HepG2 (cell line): Measurements from ENCODE around the gene SCFD1. TPM values are rescaled to one million over a fixed set of nuclear protein-coding genes. Genes with fewer than 3 reads are reported as not detected.
"Not testable (repeated sequence)": the region's sequence is repeated elsewhere in the genome, so short reads cannot be mapped to it uniquely, and the experiment has no call there.

Experiments
- ATAC-seq: fragments of 200-7000 bp; cut with Tn5 transposase; 3 replicates; pipeline ENCODE4 v1.9.1; 2020; ENCODE audit warnings: mild to moderate bottlenecking, moderate library complexity
- BruUV-seq: library from RNA; stranded (reverse); fragments of 400-500 nt; replicated peaks from 2 replicates; lab custom pipeline; 2021; lab: Mats Ljungman, UMichigan
- CTCF ChIA-PET: fragments of 300-600 bp; formaldehyde crosslinking; extraction: SDS; loops from one replicate; lab custom pipeline; 2021; ENCODE audit warnings: low total read pairs, inconsistent platforms, low intra/inter-chr PET ratio; lab: Yijun Ruan, JAX
- POLR2A ChIA-PET: fragments of 350-600 bp; sonication (Branson Sonifier 250); formaldehyde crosslinking; loops from one replicate; lab custom pipeline; 2020; ENCODE audit warnings: antibody characterized with exemption, inconsistent platforms; lab: Yijun Ruan, JAX
- DNase-seq: peaks from one replicate; pipeline ENCODE4 v3.0.0-alpha.2; 2015; ENCODE audit warnings: low spot score
- FAIRE-seq: peaks from 3 replicates; lab custom pipeline; 2011; peaks lifted over from hg19 to GRCh38; lab: Jason Lieb, UNC
- H2AFZ ChIP-seq: one replicate; pipeline ENCODE4 v1.6.1; 2011; ENCODE audit warnings: low read length, inconsistent platforms
- H3K27ac ChIP-seq: fragments of 300-600 bp; 3 replicates; pipeline ENCODE4 v1.8.0; 2011; ENCODE audit warnings: mixed run types, mild to moderate bottlenecking, mixed read lengths, low read length, inconsistent platforms; ENCODE audit not compliant: insufficient read depth; ENCODE audit errors: extremely low read length
- H3K27me3 ChIP-seq, 2 experiments: fragments of 200-600 bp in 1 of 2; 2 replicates in 1 of 2; 3 replicates in 1 of 2; pipeline versions ENCODE4 v1.6.0 to v1.8.0; 2011; ENCODE audit warnings: low read length in 2 of 2, mild to moderate bottlenecking in 2 of 2, moderate library complexity in 2 of 2, inconsistent platforms in 1 of 2; ENCODE audit not compliant: insufficient read depth in 2 of 2, control insufficient read depth in 1 of 2
- H3K36me3 ChIP-seq, 2 experiments: fragments of 200-600 bp in 1 of 2; replicated peaks in 1 of 2; 2 replicates in 1 of 2; 3 replicates in 1 of 2; pipeline versions ENCODE4 v1.5.1 to v1.8.0; 2011; ENCODE audit warnings: low read length in 2 of 2, inconsistent platforms in 1 of 2; ENCODE audit not compliant: insufficient read depth in 2 of 2, control insufficient read depth in 1 of 2
- H3K4me1 ChIP-seq: 2 replicates; pipeline ENCODE4 v1.5.1; 2012; ENCODE audit warnings: low read length, inconsistent platforms; ENCODE audit not compliant: insufficient read depth
- H3K4me2 ChIP-seq: 2 replicates; pipeline ENCODE4 v1.6.0; 2011; ENCODE audit warnings: low read depth, low read length, inconsistent platforms
- H3K4me3 ChIP-seq, 3 experiments: fragments of 200-600 bp in 1 of 3; sonication (generic), shearing (Covaris generic) in 1 of 3; replicated peaks in 1 of 3; 2 replicates each; pipeline ENCODE4 v1.5.1; 2011 to 2016; ENCODE audit warnings: low read length in 3 of 3, inconsistent platforms in 2 of 3, low read depth in 2 of 3, mild to moderate bottlenecking in 2 of 3, control low read depth in 1 of 3, mixed read lengths in 1 of 3; ENCODE audit not compliant: insufficient read depth in 1 of 3
- H3K79me2 ChIP-seq: one replicate; pipeline ENCODE4 v1.6.1; 2011; ENCODE audit warnings: low read length, inconsistent platforms; ENCODE audit not compliant: insufficient read depth
- H3K9ac ChIP-seq: 2 replicates; pipeline ENCODE4 v1.6.0; 2011; ENCODE audit warnings: mild to moderate bottlenecking, low read depth, low read length, inconsistent platforms; ENCODE audit not compliant: insufficient read depth
- H3K9me3 ChIP-seq: 2 replicates; pipeline ENCODE4 v1.5.1; 2012; ENCODE audit warnings: mild to moderate bottlenecking, low read length
- H4K20me1 ChIP-seq: 2 replicates; pipeline ENCODE4 v1.6.0; 2011; ENCODE audit warnings: inconsistent platforms, mild to moderate bottlenecking, low read length, moderate library complexity; ENCODE audit not compliant: insufficient read depth
- CEBPB ChIP-seq: IDR thresholded peaks from 2 replicates; pipeline ENCODE4 v1.6.1; 2011; ENCODE audit warnings: low read depth, low read length, improper control_type of control experiment, borderline replicate concordance
- PAXIP1 ChIP-seq: sonication (generic); formaldehyde crosslinking; conservative IDR thresholded peaks from 2 replicates; pipeline ENCODE4 v1.4.0; 2020; ENCODE audit warnings: mild to moderate bottlenecking, missing genetic modification reagents, moderate library complexity
- ZNF24 ChIP-seq: fragments of 450-650 bp; IDR thresholded peaks from 2 replicates; pipeline ENCODE4 v1.6.1; 2017; ENCODE audit warnings: antibody characterized with exemption, mild to moderate bottlenecking
- WGBS: methylation state at CpG from one replicate; pipeline ENCODE4 v1.1.6; 2017; ENCODE audit warnings: low lambda C conversion rate; 5-methylcytosine and 5-hydroxymethylcytosine counted together
- in situ Hi-C: cut with HindIII; loops from 2 replicates; pipeline ENCODE4 v1.10.0; 2017; ENCODE audit warnings: low pct_unique_long_range_greater_than_20kb; ENCODE audit not compliant: extremely low pct_ligation_motif_present
- intact Hi-C: fragments of 100-400 bp; cut with micrococcal nuclease; formaldehyde crosslinking; loops from one replicate; pipeline ENCODE4 v1.10.0; 2022; ENCODE audit not compliant: unreplicated experiment
- polyA plus RNA-seq, 8 experiments: library from polyadenylated mRNA; depleted of rRNA in 3 of 8; stranded (reverse) in 7 of 8; unstranded in 1 of 8; fragments of >200 nt; fragmentation: Illumina TruSeq in 4 of 8; extraction: Trizol in 4 of 8; gene quantifications; 2 replicates each; pipeline versions ENCODE4 v1.2.1 to v1.2.3, GENCODE V29; 2011 to 2016; ENCODE audit warnings: low read depth in 4 of 8, missing spikeins in 1 of 8, mixed read lengths in 1 of 8; ENCODE audit not compliant: insufficient read depth in 1 of 8
- total RNA-seq, 5 experiments: library from RNA; depleted of rRNA; stranded (reverse); fragments of >200 nt; fragmentation: Illumina TruSeq; extraction: Trizol; gene quantifications; 2 replicates each; pipeline ENCODE4 v1.2.3, GENCODE V29; 2016; ENCODE audit warnings: low read depth in 1 of 5
- TF ChIP-seq, protein P1 (sequence below), 2 experiments: fragments of 450-650 bp in 1 of 2; sonication (generic) in 1 of 2; formaldehyde crosslinking; IDR thresholded peaks; 2 replicates each; pipeline versions ENCODE4 v1.5.0 to v1.8.0; 2020 to 2022; ENCODE audit warnings: mild to moderate bottlenecking in 1 of 2, missing genetic modification reagents in 1 of 2

Gene SCFD1
- total and polyA plus RNA-seq, 2 of the 13 experiments (the other 11 are each of a cell fraction or from before 2014, with no cell fraction given) = 235 to 256 TPM

- H3K4me3 ChIP-seq, H3K4me2 ChIP-seq, H3K9ac ChIP-seq, DNase-seq, H3K4me1 ChIP-seq, H2AFZ ChIP-seq, BruUV-seq, POLR2A ChIA-PET, H4K20me1 ChIP-seq, ATAC-seq, H3K27ac ChIP-seq, H3K79me2 ChIP-seq, in situ Hi-C loops, H3K27me3 ChIP-seq, FAIRE-seq, CTCF ChIA-PET, H3K9me3 ChIP-seq: not testable (repeated sequence)
- WGBS = 96% methylated on average over 8 of the region's 8 CpGs
- H3K36me3 ChIP-seq = peaks cover 30 to 84% of the 10 kb centered on the region in 2 experiments
- TF ChIP-seq ZNF24 = peak; percentile 91
- intact Hi-C loops = loop anchor here (5.0 kb wide), 1 partner anchor 47 kb away; the partner anchor contains the start of gene G2E3
Observed at GRCh38 chr14:30604696-30605095, 17.4 kb upstream of the SCFD1 start.

DNA sequence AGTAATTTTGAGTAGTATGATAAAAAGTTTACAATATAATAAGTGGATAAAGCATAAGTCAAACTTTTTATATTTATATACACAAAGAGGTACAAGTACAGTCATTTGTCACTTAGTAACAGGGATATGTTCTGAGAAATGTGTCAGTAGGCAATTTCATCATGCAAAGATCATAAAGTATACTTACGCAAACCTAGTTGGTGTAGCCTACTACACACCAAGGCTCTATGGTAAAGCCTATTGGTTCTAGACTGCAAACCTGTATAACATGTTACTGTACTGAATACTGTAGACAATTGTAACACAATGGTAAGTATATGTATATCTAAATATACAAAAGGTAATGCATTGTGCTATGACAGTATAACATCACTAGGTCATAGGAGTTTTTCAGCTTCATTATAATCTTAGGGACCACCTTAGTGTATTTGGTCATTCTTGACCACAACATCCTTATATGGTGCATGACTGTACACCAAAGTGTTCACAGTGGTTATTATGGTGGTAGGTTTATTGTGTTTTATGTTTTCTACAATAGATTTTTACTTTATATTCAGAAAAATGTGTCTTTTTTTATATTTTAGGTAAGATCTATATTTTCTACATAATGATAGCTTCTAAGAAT, 14.9 kb upstream of the SCFD1 start:
- no peak for TF ChIP-seq PAXIP1 (CRISPR knock-in tag)
- 0 out of 2 replicates have a peak, but pooled peaks have one; percentile 27 for TF ChIP-seq CEBPB
- TF ChIP-seq, protein P1, sequence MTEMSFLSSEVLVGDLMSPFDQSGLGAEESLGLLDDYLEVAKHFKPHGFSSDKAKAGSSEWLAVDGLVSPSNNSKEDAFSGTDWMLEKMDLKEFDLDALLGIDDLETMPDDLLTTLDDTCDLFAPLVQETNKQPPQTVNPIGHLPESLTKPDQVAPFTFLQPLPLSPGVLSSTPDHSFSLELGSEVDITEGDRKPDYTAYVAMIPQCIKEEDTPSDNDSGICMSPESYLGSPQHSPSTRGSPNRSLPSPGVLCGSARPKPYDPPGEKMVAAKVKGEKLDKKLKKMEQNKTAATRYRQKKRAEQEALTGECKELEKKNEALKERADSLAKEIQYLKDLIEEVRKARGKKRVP (CRISPR knock-in tag; IDR thresholded peaks at IDR 0.05) = 0 out of 4 replicates have a peak, but pooled peaks of 1 of the 2 experiments have one; percentile 12
- Histone ChIP-seq H3K79me2 (no peaks in the 10 kb centered on the region), H4K20me1 (no peaks in the 10 kb centered on the region), H2AFZ (no peak overlapping the region), H3K4me3 (no peak overlapping the region), H3K9me3 (no peaks in the 10 kb centered on the region), H3K27me3 (no peaks in the 10 kb centered on the region), H3K9ac (no peak overlapping the region), H3K4me1 (no peaks in the 10 kb centered on the region), H3K27ac (no peak overlapping the region), H3K36me3 (peaks cover 20 to 78% of the 10 kb centered on the region in 2 experiments), H3K4me2 (no peak overlapping the region)
- BruUV-seq = no TSS peak
- no peak for ATAC-seq
- DNase-seq = no peak
- WGBS = 98% methylated on average over 1 of the region's 1 CpG
- in situ Hi-C loops = no loop called here
- intact Hi-C loops = no loop called here
- ChIA-PET POLR2A (no interaction called here), CTCF (no interaction called here)
- FAIRE-seq = no peak
